Fibroblast of skin of right quadriceps (primary cell): ENCODE data around the gene CFAP20.
"Not testable (repeated sequence)": the region's sequence is repeated elsewhere in the genome, so short reads cannot be mapped to it uniquely, and the experiment has no call there.

Source experiments
- DNase-seq: peaks from one replicate; pipeline ENCODE4 v3.0.0-alpha.2; 2013

CFAP20 gene

GRCh38 chr16:58094791-58095574, 34.2 kb downstream of the CFAP20 start:
- no peak for DNase-seq

GRCh38 chr16:58094026-58094425, 35.2 kb downstream of the CFAP20 start:
- DNase-seq: no peak

GRCh38 chr16:58090396-58090795, 38.8 kb downstream of the CFAP20 start:
- not testable (repeated sequence) for DNase-seq

GRCh38 chr16:58088091-58088490, 41.1 kb downstream of the CFAP20 start:
- no peak for DNase-seq

- DNase-seq: no peak
Measured at GRCh38 chr16:58087209-58087913, 41.8 kb downstream of the CFAP20 start.

GRCh38 chr16:58086381-58087208, 42.6 kb downstream of the CFAP20 start:
- no peak for DNase-seq

- no peak for DNase-seq
Measured at GRCh38 chr16:58085584-58086251, 43.5 kb downstream of the CFAP20 start.

GRCh38 chr16:58085171-58085570, 44.0 kb downstream of the CFAP20 start:
- no peak for DNase-seq

- no peak for DNase-seq
Measured at GRCh38 chr16:58084635-58085034, 44.5 kb downstream of the CFAP20 start.

GRCh38 chr16:58082381-58082780, 46.8 kb downstream of the CFAP20 start:
- DNase-seq: no peak

- DNase-seq: not testable (repeated sequence)
Measured at GRCh38 chr16:58080657-58081056, 48.5 kb downstream of the CFAP20 start.

GRCh38 chr16:58077796-58078195, 51.4 kb downstream of the CFAP20 start:
- no peak for DNase-seq

- no peak for DNase-seq
Measured at GRCh38 chr16:58076514-58076913, 52.7 kb downstream of the CFAP20 start.

- no peak for DNase-seq
Measured at GRCh38 chr16:58074657-58075056, 54.5 kb downstream of the CFAP20 start.

- not testable (repeated sequence) for DNase-seq
Measured at GRCh38 chr16:58073086-58073485, 56.1 kb downstream of the CFAP20 start.

- DNase-seq: not testable (repeated sequence)
Measured at GRCh38 chr16:58072134-58072533, 57.0 kb downstream of the CFAP20 start.

- DNase-seq: no peak
Measured at GRCh38 chr16:58070585-58070984, 58.6 kb downstream of the CFAP20 start.
